CD8-positive, alpha-beta memory T cell (primary cell): Measurements from ENCODE around the gene PGR. TPM values are rescaled to one million over a fixed set of nuclear protein-coding genes. Genes with fewer than 3 reads are reported as not detected.

Experiments
- CTCF ChIA-PET: fragments of 350-600 bp; sonication (Branson Sonifier 250); formaldehyde crosslinking; loops from one replicate; lab custom pipeline; 2021; ENCODE audit warnings: antibody characterized with exemption; lab: Charles Lee
- POLR2A ChIA-PET: fragments of 350-600 bp; sonication (Branson Sonifier 250); formaldehyde crosslinking; loops from one replicate; lab custom pipeline; 2021; ENCODE audit warnings: antibody characterized with exemption; lab: Charles Lee
- DNase-seq, 5 donors: peaks; one replicate each; pipeline versions ENCODE4 v3.0.0 to v3.0.0-alpha.2; 2020 to 2022; ENCODE audit warnings: mixed read lengths in 1 of 5
- H3K27ac ChIP-seq: one replicate; pipeline ENCODE4 v1.7.0; 2013; ENCODE audit warnings: low read depth, mild to moderate bottlenecking, low read length, moderate library complexity
- H3K27me3 ChIP-seq: 2 replicates; pipeline ENCODE4 v1.7.0; 2013; ENCODE audit warnings: low read length, mild to moderate bottlenecking; ENCODE audit not compliant: insufficient read depth, poor library complexity, severe bottlenecking
- H3K36me3 ChIP-seq: 2 replicates; pipeline ENCODE4 v1.7.0; 2013; ENCODE audit warnings: mild to moderate bottlenecking, low read length, moderate library complexity; ENCODE audit not compliant: insufficient read depth
- H3K4me1 ChIP-seq: 2 replicates; pipeline ENCODE4 v1.7.0; 2013; ENCODE audit warnings: mild to moderate bottlenecking, low read length, moderate library complexity; ENCODE audit not compliant: insufficient read depth
- H3K4me3 ChIP-seq: 2 replicates; pipeline ENCODE4 v1.7.0; 2013; ENCODE audit warnings: mild to moderate bottlenecking, low read length
- H3K9me3 ChIP-seq: 2 replicates; pipeline ENCODE4 v1.7.0; 2013; ENCODE audit warnings: mild to moderate bottlenecking, low read length
- H3K27ac Mint-ChIP-seq, 8 donors: one replicate each; pipeline ENCODE4 v1.8.0; 2020 to 2021; ENCODE audit warnings: mixed read lengths in 8 of 8, mild to moderate bottlenecking in 6 of 8, inconsistent platforms in 3 of 8, moderate library complexity in 3 of 8
- H3K27me3 Mint-ChIP-seq, 2 donors: one replicate each; pipeline ENCODE4 v1.8.0; 2020 to 2021; ENCODE audit warnings: mixed read lengths in 2 of 2, mild to moderate bottlenecking in 1 of 2, moderate library complexity in 1 of 2
- H3K36me3 Mint-ChIP-seq, 3 donors: one replicate each; pipeline ENCODE4 v1.8.0; 2020 to 2021; ENCODE audit warnings: mixed read lengths in 3 of 3, inconsistent platforms in 1 of 3, mild to moderate bottlenecking in 1 of 3
- H3K4me1 Mint-ChIP-seq, 3 donors: one replicate each; pipeline ENCODE4 v1.8.0; 2020 to 2021; ENCODE audit warnings: mixed read lengths in 3 of 3, inconsistent platforms in 1 of 3, mild to moderate bottlenecking in 1 of 3
- H3K4me3 Mint-ChIP-seq, 7 donors: one replicate each; pipeline ENCODE4 v1.8.0; 2020 to 2021; ENCODE audit warnings: mixed read lengths in 7 of 7, mild to moderate bottlenecking in 6 of 7, moderate library complexity in 4 of 7, inconsistent platforms in 2 of 7
- H3K9me3 Mint-ChIP-seq, 5 donors: one replicate each; pipeline ENCODE4 v1.8.0; 2020 to 2022; ENCODE audit warnings: mixed read lengths in 5 of 5, mild to moderate bottlenecking in 3 of 5, moderate library complexity in 2 of 5, inconsistent platforms in 1 of 5
- polyA plus RNA-seq: library from polyadenylated mRNA; unstranded; fragments of 300-500 nt; fragmentation: Illumina TruSeq; gene quantifications from one replicate; pipeline ENCODE4 v1.2.3, GENCODE V29; 2021
- total RNA-seq, 2 experiments: library from RNA; stranded (reverse); gene quantifications; one replicate each; pipeline ENCODE4 v1.2.3, GENCODE V29; 2021

PGR gene
- not detected for total RNA-seq
- polyA plus RNA-seq: not detected

- Mint-ChIP-seq H3K4me3 (no peak within 1 kb of the TSS), H3K36me3 (no peaks in the 10 kb centered on the region), H3K27me3 (peaks cover 15 to 28% of the 10 kb centered on the region in 2 donors), H3K27ac (no peak within 1 kb of the TSS), H3K4me1 (peaks cover 0 to 3% (median 0%) of the 10 kb centered on the region in 3 donors), H3K9me3 (peaks cover 4 to 18% (median 14%) of the 10 kb centered on the region in 5 donors)
- ChIA-PET CTCF (no interaction called here), POLR2A (no interaction called here)
- H3K4me1 ChIP-seq: no peaks in the 10 kb centered on the region
- no peak for DNase-seq
- H3K4me3 ChIP-seq: no peak within 1 kb of the TSS
- no peaks in the 10 kb centered on the region for H3K9me3 ChIP-seq
- no peak within 1 kb of the TSS for H3K27ac ChIP-seq
- no peaks in the 10 kb centered on the region for H3K36me3 ChIP-seq
- H3K27me3 ChIP-seq: no peaks in the 10 kb centered on the region
Observed at GRCh38 chr11:101129203-101129943, at the start of gene PGR. Gene PGR, minus strand, starts transcription at chr11:101129813. Its CDS starts 743 bp downstream, at chr11:101129070.

- DNase-seq: no peak
- no peak overlapping the region for H3K4me3 Mint-ChIP-seq
- no peaks in the 10 kb centered on the region for H3K4me1 Mint-ChIP-seq
- H3K27me3 ChIP-seq: no peaks in the 10 kb centered on the region
- POLR2A ChIA-PET: no interaction called here
- H3K4me3 ChIP-seq: no peak overlapping the region
- H3K27ac Mint-ChIP-seq: no peak overlapping the region
- peaks cover 0 to 1% (median 0%) of the 10 kb centered on the region in 3 donors for H3K36me3 Mint-ChIP-seq
- H3K27ac ChIP-seq: no peak overlapping the region
- H3K4me1 ChIP-seq: no peaks in the 10 kb centered on the region
- no peaks in the 10 kb centered on the region for H3K36me3 ChIP-seq
- peaks cover 3 to 10% (median 6%) of the 10 kb centered on the region in 5 donors for H3K9me3 Mint-ChIP-seq
- H3K9me3 ChIP-seq: no peaks in the 10 kb centered on the region
- CTCF ChIA-PET: no interaction called here
- H3K27me3 Mint-ChIP-seq: no peaks in the 10 kb centered on the region
Observed at GRCh38 chr11:101176381-101176780, 46.8 kb upstream of the PGR start.

GRCh38 chr11:101169944-101170343 is 40.3 kb upstream of the PGR start:
- CTCF ChIA-PET: no interaction called here
- no peaks in the 10 kb centered on the region for H3K27me3 Mint-ChIP-seq
- Histone ChIP-seq H3K9me3 (no peaks in the 10 kb centered on the region), H3K27me3 (no peaks in the 10 kb centered on the region), H3K4me3 (no peak overlapping the region), H3K4me1 (no peaks in the 10 kb centered on the region), H3K36me3 (no peaks in the 10 kb centered on the region), H3K27ac (no peak overlapping the region)
- H3K4me1 Mint-ChIP-seq: no peaks in the 10 kb centered on the region
- DNase-seq: no peak
- no peak overlapping the region for H3K27ac Mint-ChIP-seq
- no peak overlapping the region for H3K4me3 Mint-ChIP-seq
- H3K36me3 Mint-ChIP-seq: peaks cover 0 to 2% (median 0%) of the 10 kb centered on the region in 3 donors
- H3K9me3 Mint-ChIP-seq: peaks cover 9 to 22% (median 17%) of the 10 kb centered on the region in 5 donors
- POLR2A ChIA-PET: no interaction called here

- Histone ChIP-seq H3K4me3 (no peak overlapping the region), H3K27ac (no peak overlapping the region), H3K4me1 (no peaks in the 10 kb centered on the region), H3K36me3 (no peaks in the 10 kb centered on the region), H3K9me3 (no peaks in the 10 kb centered on the region), H3K27me3 (no peaks in the 10 kb centered on the region)
- Mint-ChIP-seq H3K36me3 (peaks cover 0 to 2% (median 0%) of the 10 kb centered on the region in 3 donors), H3K4me3 (no peak overlapping the region), H3K27me3 (no peaks in the 10 kb centered on the region), H3K27ac (no peak overlapping the region), H3K9me3 (peaks cover 6 to 29% (median 20%) of the 10 kb centered on the region in 5 donors), H3K4me1 (no peaks in the 10 kb centered on the region)
- ChIA-PET CTCF (no interaction called here), POLR2A (no interaction called here)
- DNase-seq: no peak
Observed at GRCh38 chr11:101166038-101166437, 36.4 kb upstream of the PGR start.

- CTCF ChIA-PET: no interaction called here
- POLR2A ChIA-PET: no interaction called here
- Histone ChIP-seq H3K4me1 (no peaks in the 10 kb centered on the region), H3K27ac (no peak overlapping the region), H3K9me3 (no peaks in the 10 kb centered on the region), H3K36me3 (no peaks in the 10 kb centered on the region), H3K4me3 (no peak overlapping the region), H3K27me3 (no peaks in the 10 kb centered on the region)
- H3K9me3 Mint-ChIP-seq: peaks cover 10 to 49% (median 25%) of the 10 kb centered on the region in 5 donors
- H3K4me1 Mint-ChIP-seq: no peaks in the 10 kb centered on the region
- no peak overlapping the region for H3K27ac Mint-ChIP-seq
- H3K27me3 Mint-ChIP-seq: no peaks in the 10 kb centered on the region
- H3K4me3 Mint-ChIP-seq: no peak overlapping the region
- H3K36me3 Mint-ChIP-seq: no peaks in the 10 kb centered on the region
- DNase-seq: no peak
Observed at GRCh38 chr11:101158119-101158518, 28.5 kb upstream of the PGR start.

- Histone ChIP-seq H3K4me1 (no peaks in the 10 kb centered on the region), H3K36me3 (no peaks in the 10 kb centered on the region), H3K4me3 (no peak overlapping the region), H3K27me3 (no peaks in the 10 kb centered on the region), H3K27ac (no peak overlapping the region), H3K9me3 (no peaks in the 10 kb centered on the region)
- CTCF ChIA-PET: no interaction called here
- Mint-ChIP-seq H3K4me1 (no peaks in the 10 kb centered on the region), H3K9me3 (peaks cover 0 to 20% (median 6%) of the 10 kb centered on the region in 5 donors), H3K4me3 (no peak overlapping the region), H3K27ac (peak overlapping the region in 1 of 8 donors; percentile 32), H3K36me3 (no peaks in the 10 kb centered on the region), H3K27me3 (no peaks in the 10 kb centered on the region)
- DNase-seq: no peak
- POLR2A ChIA-PET: no interaction called here
Observed at GRCh38 chr11:101138245-101138930, 8.8 kb upstream of the PGR start.

GRCh38 chr11:101133190-101133589 is 3.6 kb upstream of the PGR start:
- no peak for DNase-seq
- Histone ChIP-seq H3K9me3 (no peaks in the 10 kb centered on the region), H3K36me3 (no peaks in the 10 kb centered on the region), H3K4me3 (no peak overlapping the region), H3K4me1 (no peaks in the 10 kb centered on the region), H3K27ac (no peak overlapping the region), H3K27me3 (no peaks in the 10 kb centered on the region)
- H3K27ac Mint-ChIP-seq: no peak overlapping the region
- no peaks in the 10 kb centered on the region for H3K4me1 Mint-ChIP-seq
- H3K9me3 Mint-ChIP-seq: peaks cover 0 to 21% (median 12%) of the 10 kb centered on the region in 5 donors
- ChIA-PET CTCF (no interaction called here), POLR2A (no interaction called here)
- peaks cover 9 to 17% of the 10 kb centered on the region in 2 donors for H3K27me3 Mint-ChIP-seq
- H3K36me3 Mint-ChIP-seq: no peaks in the 10 kb centered on the region
- H3K4me3 Mint-ChIP-seq: no peak overlapping the region

- Mint-ChIP-seq H3K4me3 (no peak overlapping the region), H3K9me3 (peaks cover 4 to 18% (median 14%) of the 10 kb centered on the region in 5 donors), H3K27ac (no peak overlapping the region), H3K27me3 (peaks cover 15 to 28% of the 10 kb centered on the region in 2 donors), H3K36me3 (no peaks in the 10 kb centered on the region), H3K4me1 (peaks cover 0 to 3% (median 0%) of the 10 kb centered on the region in 3 donors)
- no peak overlapping the region for H3K4me3 ChIP-seq
- no peaks in the 10 kb centered on the region for H3K36me3 ChIP-seq
- H3K9me3 ChIP-seq: no peaks in the 10 kb centered on the region
- H3K27me3 ChIP-seq: no peaks in the 10 kb centered on the region
- no peak overlapping the region for H3K27ac ChIP-seq
- POLR2A ChIA-PET: no interaction called here
- peak in 1 of 5 donors; percentile 34 for DNase-seq
- CTCF ChIA-PET: no interaction called here
- no peaks in the 10 kb centered on the region for H3K4me1 ChIP-seq
Observed at GRCh38 chr11:101128571-101129202, 926 bp downstream of the PGR start.
